GM21381 (cell line): ENCODE measurements around the gene P2RY14.

Source experiments
- ATAC-seq: cut with Tn5 transposase; IDR thresholded peaks from one replicate; pipeline ENCODE4 v1.9.1; 2021; ENCODE audit warnings: mild to moderate bottlenecking, moderate library complexity; ENCODE audit not compliant: unreplicated experiment

Gene P2RY14

GRCh38 chr3:151218136-151218535, 60.2 kb downstream of the P2RY14 start:
- ATAC-seq, result no peak

GRCh38 chr3:151216641-151217607, 61.4 kb downstream of the P2RY14 start:
- ATAC-seq, result no peak

- ATAC-seq, result no peak
Observed at GRCh38 chr3:151214459-151214858, 63.9 kb downstream of the P2RY14 start.

- no peak for ATAC-seq
Observed at GRCh38 chr3:151213881-151214280, 64.5 kb downstream of the P2RY14 start.

- ATAC-seq, result no peak
Observed at GRCh38 chr3:151213151-151213550, 65.2 kb downstream of the P2RY14 start.

GRCh38 chr3:151210676-151211381, 67.5 kb downstream of the P2RY14 start:
- ATAC-seq, result peak; percentile 71

- no peak for ATAC-seq
Observed at GRCh38 chr3:151209654-151210053, 68.7 kb downstream of the P2RY14 start.

GRCh38 chr3:151206201-151206600, 72.1 kb downstream of the P2RY14 start:
- no peak for ATAC-seq

- ATAC-seq, result no peak
Observed at GRCh38 chr3:151205482-151205881, 72.9 kb downstream of the P2RY14 start.

- no peak for ATAC-seq
Observed at GRCh38 chr3:151204530-151205402, 73.6 kb downstream of the P2RY14 start.

GRCh38 chr3:151203051-151203420, 75.3 kb downstream of the P2RY14 start, which contains the start of gene GPR171:
Gene GPR171 (minus strand): TSS chr3:151203216. CDS start chr3:151199386, 3,830 bp downstream.
- ATAC-seq, result peak; percentile 86

GRCh38 chr3:151201051-151201730, 77.2 kb downstream of the P2RY14 start:
- no peak for ATAC-seq

GRCh38 chr3:151200586-151200985, 77.8 kb downstream of the P2RY14 start:
- ATAC-seq, result no peak

- ATAC-seq, result no peak
Observed at GRCh38 chr3:151199554-151200438, 78.5 kb downstream of the P2RY14 start.

- ATAC-seq, result no peak
Observed at GRCh38 chr3:151198849-151199248, 79.5 kb downstream of the P2RY14 start.

- no peak for ATAC-seq
Observed at GRCh38 chr3:151197981-151198767, 80.2 kb downstream of the P2RY14 start.

- no peak for ATAC-seq
Observed at GRCh38 chr3:151197228-151197627, 81.1 kb downstream of the P2RY14 start.

GRCh38 chr3:151196434-151196833, 81.9 kb downstream of the P2RY14 start:
- ATAC-seq, result no peak

GRCh38 chr3:151195826-151196225, 82.5 kb downstream of the P2RY14 start:
- no peak for ATAC-seq
